ENCODE data around the gene CEACAM1. TPM values are rescaled to one million over a fixed set of nuclear protein-coding genes. Genes with fewer than 3 reads are reported as not detected.

The CEACAM1 gene
- total RNA-seq, 4 donors from 2014 or later, result 0.22 to 6.0 (median 2.1) TPM

DNA sequence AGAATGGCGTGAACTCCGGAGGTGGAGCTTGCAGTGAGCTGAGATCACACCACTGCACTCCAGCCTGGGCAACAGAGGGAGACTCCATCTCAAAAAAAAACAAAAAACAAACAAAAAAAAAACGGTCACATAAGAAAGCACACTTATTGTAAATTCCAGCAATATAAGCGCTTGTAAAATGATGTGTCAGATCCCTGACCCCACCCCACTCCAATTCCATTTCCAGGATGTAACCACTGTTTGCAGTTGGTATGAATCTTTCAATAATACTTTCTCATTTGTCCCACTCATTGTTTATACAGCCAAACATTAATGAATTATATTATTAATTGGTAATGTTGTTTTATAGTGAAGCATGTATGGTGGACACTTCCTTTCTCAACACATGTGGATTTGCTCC, 15.9 kb upstream of the CEACAM1 start:
- TF ChIP-seq, protein P1, sequence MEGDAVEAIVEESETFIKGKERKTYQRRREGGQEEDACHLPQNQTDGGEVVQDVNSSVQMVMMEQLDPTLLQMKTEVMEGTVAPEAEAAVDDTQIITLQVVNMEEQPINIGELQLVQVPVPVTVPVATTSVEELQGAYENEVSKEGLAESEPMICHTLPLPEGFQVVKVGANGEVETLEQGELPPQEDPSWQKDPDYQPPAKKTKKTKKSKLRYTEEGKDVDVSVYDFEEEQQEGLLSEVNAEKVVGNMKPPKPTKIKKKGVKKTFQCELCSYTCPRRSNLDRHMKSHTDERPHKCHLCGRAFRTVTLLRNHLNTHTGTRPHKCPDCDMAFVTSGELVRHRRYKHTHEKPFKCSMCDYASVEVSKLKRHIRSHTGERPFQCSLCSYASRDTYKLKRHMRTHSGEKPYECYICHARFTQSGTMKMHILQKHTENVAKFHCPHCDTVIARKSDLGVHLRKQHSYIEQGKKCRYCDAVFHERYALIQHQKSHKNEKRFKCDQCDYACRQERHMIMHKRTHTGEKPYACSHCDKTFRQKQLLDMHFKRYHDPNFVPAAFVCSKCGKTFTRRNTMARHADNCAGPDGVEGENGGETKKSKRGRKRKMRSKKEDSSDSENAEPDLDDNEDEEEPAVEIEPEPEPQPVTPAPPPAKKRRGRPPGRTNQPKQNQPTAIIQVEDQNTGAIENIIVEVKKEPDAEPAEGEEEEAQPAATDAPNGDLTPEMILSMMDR (IDR thresholded peaks at IDR 0.05; ENCODE audit: low read depth), result no peak

DNA sequence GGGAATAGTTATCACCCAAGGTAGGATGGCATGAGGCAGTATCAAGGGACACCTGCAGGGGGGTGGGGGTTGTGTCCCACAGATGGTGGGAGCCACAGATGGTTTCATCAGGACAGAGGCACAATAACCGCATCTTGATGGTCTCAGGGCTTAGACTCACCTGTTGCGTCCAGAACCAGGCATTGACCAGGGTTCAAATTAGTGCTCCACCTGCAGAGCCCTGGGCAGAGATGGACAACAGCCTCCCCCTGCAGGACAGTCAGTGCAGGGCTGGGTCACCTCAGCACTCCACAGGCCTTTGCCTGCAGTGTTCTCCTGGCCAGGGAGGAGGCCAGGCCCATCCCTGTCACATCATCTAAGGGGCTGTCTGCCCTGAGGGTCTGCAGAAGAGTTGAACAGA, 14.5 kb upstream of the CEACAM1 start:
- TF ChIP-seq, protein P1 (IDR thresholded peaks at IDR 0.05; ENCODE audit: low read depth), result no peak

DNA sequence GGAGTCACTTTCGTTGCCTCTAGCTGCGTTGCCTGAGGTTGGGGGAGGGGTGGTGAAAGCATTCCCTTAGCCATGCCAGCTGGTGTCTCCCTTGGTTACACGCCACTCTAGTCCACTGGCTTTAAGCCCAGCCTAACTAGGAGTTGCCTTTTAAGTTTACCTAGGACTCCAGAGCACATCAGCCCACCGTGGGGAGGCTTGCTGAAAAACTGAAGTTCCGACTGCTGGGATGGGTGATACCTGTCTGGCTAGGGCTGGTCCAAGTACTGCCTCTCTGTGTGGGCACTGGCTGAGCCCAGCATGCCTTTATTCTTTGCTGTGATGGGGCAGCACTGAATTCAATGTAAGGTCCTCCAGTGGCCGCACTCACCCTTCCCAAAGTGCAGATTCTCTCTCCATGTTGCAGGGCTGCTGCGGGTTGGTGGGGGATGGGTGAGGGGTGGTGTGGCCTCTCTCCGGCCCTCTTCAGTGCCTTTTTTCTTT, 11.8 kb upstream of the CEACAM1 start:
- TF ChIP-seq, protein P1 (IDR thresholded peaks at IDR 0.05; ENCODE audit: low read depth), result no peak

DNA sequence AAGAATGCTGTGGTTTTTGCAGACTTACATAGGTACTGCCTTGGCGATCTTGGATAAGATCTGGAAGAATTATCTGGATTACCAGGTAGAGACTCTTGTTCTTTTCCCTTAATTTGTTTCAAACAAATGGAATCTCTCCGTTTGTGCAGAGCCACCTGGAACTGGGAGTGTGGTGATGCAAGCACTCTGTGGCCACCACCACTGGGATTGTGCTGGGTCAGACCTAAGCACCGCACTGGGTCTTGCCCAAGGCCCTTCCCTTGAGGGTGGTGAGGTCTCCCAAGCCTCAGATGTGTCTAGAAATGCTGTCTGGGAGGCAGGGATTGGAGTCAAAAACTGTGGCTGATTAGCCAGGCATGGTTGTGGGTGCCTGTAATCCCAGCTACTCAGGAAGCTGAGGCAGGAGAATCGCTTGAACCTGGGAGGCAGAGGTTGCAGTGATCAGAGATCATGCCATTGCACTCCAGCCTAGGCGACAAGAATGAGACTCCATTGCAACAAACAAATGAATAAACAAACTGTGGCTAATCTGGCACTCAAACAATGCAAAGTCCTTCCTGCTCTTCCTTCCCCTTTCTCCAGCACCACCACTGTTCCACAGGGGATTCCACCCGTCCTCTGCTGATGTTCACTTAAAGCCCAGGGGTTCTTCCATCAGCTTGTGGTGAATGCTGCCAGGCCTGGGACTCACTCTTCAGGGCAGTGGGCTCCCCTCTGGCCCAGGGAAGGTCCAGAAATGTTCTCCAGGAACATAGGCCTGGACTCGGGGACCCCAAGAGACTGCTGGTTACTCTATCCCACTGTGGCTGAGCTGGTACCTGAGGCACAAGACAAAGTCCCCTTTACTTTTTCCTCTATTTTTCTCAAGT, 10.8 kb upstream of the CEACAM1 start:
- TF ChIP-seq, protein P1 (IDR thresholded peaks at IDR 0.05; ENCODE audit: low read depth), result no peak

DNA sequence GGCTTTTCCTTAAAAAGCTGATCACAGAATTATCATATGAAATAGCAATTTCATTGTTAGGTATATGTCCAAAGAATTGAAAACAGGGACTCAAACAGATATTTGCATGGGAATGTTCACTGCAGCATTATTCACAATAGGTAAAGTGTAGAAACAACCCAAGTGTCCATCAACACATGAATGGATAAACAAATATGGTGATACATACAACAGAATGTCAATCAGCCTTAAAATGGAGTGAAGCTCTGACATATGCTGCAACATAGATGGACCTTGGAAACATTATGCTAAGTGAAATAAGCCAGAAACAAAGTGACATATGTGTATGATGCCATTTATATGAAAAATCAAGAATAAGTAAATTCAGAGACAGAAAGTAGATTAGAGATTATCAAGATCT, 6.1 kb upstream of the CEACAM1 start:
- TF ChIP-seq, protein P1 (IDR thresholded peaks at IDR 0.05; ENCODE audit: low read depth), result no peak

DNA sequence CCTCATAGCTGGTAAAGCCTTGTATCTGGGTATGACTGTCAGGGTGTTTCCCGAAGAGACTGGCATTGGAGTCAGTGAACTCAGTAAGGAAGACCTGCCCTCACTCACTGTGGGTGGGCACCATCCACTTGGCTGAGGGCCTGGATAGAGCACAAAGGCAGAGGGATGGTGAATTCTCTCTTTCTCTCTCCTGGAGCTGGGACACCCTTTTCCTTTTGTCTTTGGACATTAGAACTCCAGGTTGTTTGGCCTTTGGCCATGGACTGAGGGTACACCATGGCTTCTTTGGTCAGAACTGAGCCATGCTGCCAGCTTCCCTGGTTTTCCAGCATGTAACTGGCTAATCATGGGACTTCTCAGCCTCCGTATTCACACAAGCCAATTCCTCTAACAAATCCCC, 4.6 kb upstream of the CEACAM1 start:
- TF ChIP-seq, protein P1 (IDR thresholded peaks at IDR 0.05; ENCODE audit: low read depth), result no peak

DNA sequence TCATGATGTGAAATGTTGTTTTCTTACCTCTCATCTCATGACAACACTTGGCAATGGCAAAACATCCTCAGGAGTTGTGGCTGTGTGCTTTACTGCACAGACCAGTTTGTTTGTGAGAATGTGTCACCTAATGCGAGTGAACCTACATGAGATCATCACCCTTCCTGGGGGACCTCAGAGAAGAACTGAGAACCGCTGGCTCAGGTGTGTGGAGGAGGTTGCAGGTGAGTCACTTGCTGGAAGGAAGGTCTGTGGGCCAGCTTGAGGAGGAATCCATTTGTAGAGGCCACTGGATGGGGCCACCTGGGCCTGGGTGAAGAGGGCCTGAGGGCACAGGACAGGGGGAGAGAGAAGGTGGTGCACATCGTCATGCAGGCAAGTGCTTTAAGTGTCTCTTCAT, 3.0 kb upstream of the CEACAM1 start:
- TF ChIP-seq, protein P1 (IDR thresholded peaks at IDR 0.05; ENCODE audit: low read depth), result no peak

All from subcutaneous adipose tissue (tissue), 4 donors.